HK-2 (cell line): ENCODE measurements around the gene SPSB4.
"Not testable (repeated sequence)": the region's sequence is repeated elsewhere in the genome, so short reads cannot be mapped to it uniquely, and the experiment has no call there.

Experiments
- DNase-seq: peaks from one replicate; pipeline ENCODE4 v3.0.0-alpha.2; 2018; ENCODE audit not compliant: unreplicated experiment

SPSB4 gene

DNA sequence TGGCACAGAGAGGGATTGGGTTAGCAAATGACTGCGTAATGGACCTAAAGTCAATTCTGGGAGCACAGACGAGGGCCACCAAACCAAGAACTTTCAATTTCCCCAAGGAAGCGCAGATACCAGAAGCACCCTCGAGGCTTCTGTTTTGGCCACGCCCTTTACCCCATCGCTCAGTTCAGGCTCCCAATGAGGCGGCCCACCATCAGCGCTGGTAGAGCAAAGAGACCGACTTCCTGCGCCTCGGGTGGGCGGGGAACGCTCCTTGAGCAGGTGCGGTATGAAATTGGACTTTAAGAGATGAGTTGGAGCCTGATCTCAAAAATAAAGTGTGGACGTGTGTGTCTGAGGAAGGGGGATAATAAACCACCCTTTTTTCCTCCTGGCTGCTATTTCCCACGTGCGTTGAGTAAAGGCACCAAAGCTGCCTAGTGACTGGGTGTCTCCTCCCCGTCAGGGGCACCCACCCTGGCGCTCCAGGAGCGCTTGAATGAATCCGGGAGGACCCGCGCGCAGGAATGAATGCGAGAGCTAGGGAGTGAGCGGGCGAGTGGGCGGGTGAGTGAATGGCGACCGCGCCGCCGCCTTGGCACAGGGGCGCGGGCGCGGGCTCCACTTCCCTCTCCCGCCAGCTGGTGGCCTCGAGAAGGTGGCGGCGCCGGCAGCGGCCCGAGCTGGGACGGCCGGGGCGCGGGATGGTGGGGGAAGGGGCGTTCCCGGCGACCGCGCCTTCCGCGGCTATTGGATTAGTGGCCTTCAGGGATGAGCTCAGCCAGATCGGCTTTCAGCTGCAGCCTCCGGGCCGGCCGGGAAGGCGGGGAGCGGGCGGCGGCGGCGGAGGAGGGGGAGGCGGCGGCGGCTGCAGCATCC lies at the start of gene SPSB4:
Gene SPSB4 (plus strand): TSS at position 772 of the 867 bp plus-strand sequence. CDS start 14,758 bp downstream, outside the sequence.
- no peak for DNase-seq

GRCh38 chr3:141006344-141006743 lies 44.8 kb upstream of the SPSB4 start:
- no peak for DNase-seq

DNA sequence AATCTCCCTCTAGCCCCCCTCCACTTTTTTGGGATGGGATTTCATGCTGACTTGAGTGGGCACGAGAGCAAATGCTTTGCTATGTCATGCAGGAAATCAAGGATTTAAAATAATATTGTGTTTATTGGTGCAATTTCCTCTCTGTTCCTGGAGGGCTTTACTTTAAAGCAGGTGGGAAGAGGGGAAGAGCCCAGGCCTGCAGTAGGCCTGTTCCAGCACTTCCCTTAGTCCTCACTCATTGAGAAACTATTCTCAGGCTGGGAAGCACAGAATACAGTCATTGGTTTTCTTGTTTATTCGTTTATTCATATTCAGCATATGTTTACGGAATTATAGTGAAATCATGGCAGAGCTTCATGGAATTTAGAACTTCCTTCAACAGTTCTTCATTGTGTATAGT lies 41.7 kb upstream of the SPSB4 start:
- DNase-seq = no peak

DNA sequence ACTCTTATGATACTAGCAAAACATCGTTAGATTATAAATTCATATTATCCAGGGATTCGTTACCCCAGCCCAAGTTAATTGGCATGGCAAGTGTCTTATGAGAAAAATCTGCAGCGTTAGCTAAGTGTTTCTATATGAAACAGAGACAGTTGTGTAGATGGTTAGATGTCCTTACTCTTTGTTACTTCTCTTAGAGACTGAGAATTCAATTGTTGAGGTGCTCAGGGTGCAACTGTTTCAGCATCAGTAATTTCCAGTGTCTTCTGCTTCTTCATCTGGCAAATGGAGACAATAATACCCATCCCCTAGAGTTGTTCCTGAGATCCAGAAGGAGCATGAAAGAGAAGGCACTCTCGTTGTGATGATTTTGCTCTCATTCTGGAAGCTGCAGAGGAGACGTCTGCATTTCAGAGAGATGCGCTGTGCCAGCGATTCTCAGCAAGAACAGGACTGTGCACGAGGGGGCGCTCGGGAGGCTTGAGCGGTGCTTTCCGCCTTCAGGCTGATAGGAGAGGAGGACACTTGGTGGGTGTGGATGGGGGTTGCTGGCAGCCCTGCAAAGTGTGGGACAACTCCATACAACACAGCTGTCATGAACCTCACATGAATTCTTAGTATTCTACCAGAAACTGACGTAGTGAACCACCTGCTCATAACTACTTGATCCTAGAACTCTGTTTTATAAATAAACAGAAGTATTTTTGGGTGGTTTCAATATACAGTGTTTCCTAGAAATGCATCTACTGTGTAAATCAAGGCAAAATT lies 39.7 kb upstream of the SPSB4 start:
- DNase-seq = peak; percentile 72

- no peak for DNase-seq
Observed at GRCh38 chr3:141011997-141012262, 39.2 kb upstream of the SPSB4 start.

GRCh38 chr3:141012571-141012970 lies 38.6 kb upstream of the SPSB4 start:
- no peak for DNase-seq

GRCh38 chr3:141015481-141015880 lies 35.7 kb upstream of the SPSB4 start:
- DNase-seq = no peak

- DNase-seq = not testable (repeated sequence)
Observed at GRCh38 chr3:141017366-141018322, 33.5 kb upstream of the SPSB4 start.

- no peak for DNase-seq
Observed at GRCh38 chr3:141019244-141019643, 31.9 kb upstream of the SPSB4 start.

DNA sequence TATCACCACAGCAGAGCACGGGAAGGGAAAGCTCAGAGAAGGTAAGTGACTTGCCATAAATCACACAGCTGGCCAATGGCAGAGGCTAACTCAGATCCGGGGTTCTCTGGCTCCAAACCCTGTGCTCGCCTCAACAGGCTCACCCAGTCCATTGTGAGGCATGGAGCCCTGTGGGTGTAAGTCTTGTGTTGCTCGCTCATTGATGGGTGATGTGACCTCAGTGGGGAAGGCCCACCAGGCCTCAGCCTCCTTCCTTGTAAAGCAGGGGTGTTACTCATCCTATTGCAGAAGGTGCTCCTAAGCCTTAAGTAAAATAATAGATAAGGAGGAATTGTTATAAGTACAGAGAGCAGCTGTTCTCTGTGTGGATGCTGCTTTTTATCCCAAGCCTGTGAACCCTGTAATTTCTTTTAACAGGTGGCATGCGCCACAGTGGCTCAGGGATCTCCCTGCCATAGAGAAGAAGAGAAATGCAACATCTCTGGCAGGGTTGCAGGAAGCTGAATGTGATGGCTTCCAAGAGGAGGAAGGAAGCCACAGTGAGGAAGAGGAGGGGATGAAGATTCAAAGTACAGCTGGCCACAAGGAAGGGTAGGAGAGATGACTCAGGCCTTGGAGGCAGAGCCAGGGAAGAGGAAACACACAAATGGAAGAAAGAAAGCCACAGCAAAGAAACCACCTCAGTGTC lies 30.9 kb upstream of the SPSB4 start:
- no peak for DNase-seq

DNA sequence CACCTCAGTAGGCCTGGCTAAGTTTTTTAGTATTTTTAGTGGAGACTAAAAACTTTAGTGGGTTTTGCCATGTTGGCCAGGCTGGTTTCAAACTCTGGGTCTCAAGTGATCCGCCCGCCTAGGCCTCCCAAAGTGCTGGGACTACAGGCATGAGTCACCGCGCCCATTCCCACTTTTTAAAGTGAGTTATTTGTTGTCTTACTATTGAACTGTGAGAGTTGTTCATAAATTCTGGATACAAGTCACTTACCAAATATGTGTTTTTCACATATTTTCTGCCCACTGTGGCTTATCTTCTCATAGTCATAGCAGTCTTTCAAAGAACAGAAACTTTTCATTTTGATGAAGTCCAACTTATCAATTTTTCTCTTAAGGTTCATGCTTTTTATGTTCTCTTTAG lies 29.9 kb upstream of the SPSB4 start:
- DNase-seq = no peak

- no peak for DNase-seq
Observed at GRCh38 chr3:141030296-141030695, 20.9 kb upstream of the SPSB4 start.

DNA sequence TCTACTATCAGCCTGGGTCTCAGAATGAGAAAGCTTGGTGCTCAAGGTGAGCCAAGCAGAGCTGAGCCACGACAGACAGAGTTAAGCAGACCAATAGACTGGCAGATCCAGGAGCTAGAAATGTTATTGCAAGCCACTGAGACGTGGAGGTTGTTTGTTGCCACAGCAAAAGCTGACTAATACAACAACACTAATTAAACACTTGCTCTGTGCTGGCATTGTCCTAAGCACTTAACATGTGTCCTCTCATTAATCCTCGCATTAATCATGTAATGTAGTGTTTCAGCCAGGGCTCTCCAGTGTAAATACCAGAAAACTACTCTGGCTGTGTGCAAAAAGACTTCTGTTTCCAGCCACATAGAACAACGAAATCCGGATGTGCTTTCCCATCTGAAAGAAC lies 11.6 kb upstream of the SPSB4 start:
- DNase-seq = no peak

- DNase-seq = no peak
Observed at GRCh38 chr3:141044695-141045641, 6.2 kb upstream of the SPSB4 start.

GRCh38 chr3:141045849-141046248 lies 5.3 kb upstream of the SPSB4 start:
- no peak for DNase-seq

GRCh38 chr3:141047168-141047567 lies 4.0 kb upstream of the SPSB4 start:
- DNase-seq = no peak

GRCh38 chr3:141049681-141050080 lies 1.5 kb upstream of the SPSB4 start:
- DNase-seq = no peak

GRCh38 chr3:141051443-141052200 lies 475 bp downstream of the SPSB4 start:
- DNase-seq = no peak

GRCh38 chr3:141052201-141053069 lies 1.3 kb downstream of the SPSB4 start:
- DNase-seq = no peak
